HG02798 (cell line): Measurements from ENCODE around the gene TPGS1.

Experiments
- ATAC-seq: cut with Tn5 transposase; IDR thresholded peaks from one replicate; pipeline ENCODE4 v1.9.1; 2021; ENCODE audit warnings: mild to moderate bottlenecking; ENCODE audit not compliant: unreplicated experiment, poor library complexity

The TPGS1 gene

GRCh38 chr19:507286-508203 is at the start of gene TPGS1:
TSS of gene TPGS1 (plus strand) at chr19:507497. CDS start at chr19:507507, 10 bp downstream.
- peak; percentile 66 for ATAC-seq

DNA sequence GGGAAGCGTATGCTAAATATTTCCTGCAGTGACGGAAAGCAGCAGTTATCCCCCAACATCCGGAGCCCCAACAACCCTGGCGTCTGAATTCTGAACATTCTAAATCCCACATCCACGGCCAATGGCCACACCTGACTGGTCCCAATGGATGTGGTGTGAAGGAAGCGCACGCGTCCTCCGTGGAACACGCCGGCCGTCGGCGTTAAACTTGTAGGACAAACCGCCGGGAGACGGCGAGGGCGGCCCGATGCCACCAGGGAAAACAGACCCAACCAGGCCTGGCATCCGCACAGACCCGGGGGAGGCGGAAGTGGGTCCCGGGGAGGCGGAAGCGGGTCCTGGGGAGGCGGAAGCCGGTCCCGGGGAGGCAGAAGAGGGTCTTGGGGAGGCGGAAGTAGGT is 49.7 kb upstream of the TPGS1 start:
- ATAC-seq, result no peak

- no peak for ATAC-seq
Observed at GRCh38 chr19:458091-459042, 48.9 kb upstream of the TPGS1 start.

- no peak for ATAC-seq
Observed at GRCh38 chr19:459724-460511, 47.4 kb upstream of the TPGS1 start.

GRCh38 chr19:460877-461720 is 46.2 kb upstream of the TPGS1 start, which contains the start of gene SHC2:
TSS of gene SHC2 (minus strand) at chr19:461033. CDS start at chr19:460996, 37 bp downstream.
- ATAC-seq, result no peak

DNA sequence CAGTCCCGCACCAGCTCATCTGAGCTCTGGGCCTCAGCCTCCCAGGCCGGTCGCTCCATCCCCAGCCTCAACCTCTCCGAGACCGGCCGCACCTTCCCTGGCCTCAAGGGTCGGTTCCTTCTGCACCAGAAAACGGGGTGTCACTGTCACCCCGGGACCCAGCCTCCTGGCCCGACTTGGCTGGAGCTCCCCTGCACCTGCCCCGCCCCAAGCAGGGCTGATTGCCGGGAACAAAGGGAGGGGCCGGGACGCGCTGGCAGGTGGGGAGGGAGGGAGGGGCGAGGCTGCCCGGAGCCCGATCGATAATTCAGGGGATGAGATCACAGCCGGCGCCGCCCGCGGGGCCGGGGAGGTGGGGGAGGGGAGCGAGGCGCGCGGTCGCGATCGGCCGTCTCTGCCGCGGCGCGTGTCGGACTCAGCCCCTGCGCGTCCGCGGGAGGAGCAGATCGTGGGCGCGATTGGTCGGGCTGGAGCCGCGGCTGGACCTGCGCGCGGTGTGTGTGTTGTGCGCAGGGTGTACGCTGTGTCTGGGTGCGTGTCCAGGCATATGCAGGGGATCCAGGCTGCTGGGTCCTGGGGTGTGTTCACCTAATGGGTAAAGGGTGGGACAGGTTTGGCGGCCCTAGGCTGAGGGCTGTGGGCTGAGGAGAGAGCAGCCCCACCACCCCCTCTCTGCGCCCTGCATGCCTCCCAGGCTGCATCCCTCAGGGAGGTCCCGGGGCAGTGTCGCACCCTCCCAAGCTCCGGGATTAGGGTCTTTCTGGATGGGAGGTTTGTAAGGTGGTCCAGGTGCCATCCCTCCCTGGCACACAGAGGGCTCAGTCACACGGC is 45.4 kb upstream of the TPGS1 start:
- no peak for ATAC-seq

GRCh38 chr19:463483-464207 is 43.7 kb upstream of the TPGS1 start:
- no peak for ATAC-seq

GRCh38 chr19:464208-464545 is 43.1 kb upstream of the TPGS1 start:
- ATAC-seq, result no peak

- no peak for ATAC-seq
Observed at GRCh38 chr19:465056-465816, 42.1 kb upstream of the TPGS1 start.

DNA sequence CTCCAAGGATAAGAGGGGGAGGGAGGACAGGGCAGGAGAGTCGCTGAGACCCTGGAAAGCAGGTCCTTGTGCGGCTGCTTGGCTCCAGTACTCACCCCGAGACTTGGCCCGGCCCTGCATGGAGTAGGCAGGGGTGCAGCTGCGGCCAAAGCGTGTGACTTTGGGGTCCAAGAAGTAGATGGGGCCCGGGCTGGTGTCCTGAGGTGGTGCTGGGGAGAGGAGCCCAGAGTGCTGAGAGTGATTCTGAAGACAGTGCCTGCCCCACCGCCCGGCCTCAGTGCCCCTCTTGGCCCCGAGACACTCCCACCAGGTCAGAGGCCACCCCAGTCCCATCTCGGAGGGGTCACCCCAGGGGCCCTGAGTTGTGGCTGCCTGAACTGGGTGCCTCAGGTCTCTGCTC is 39.7 kb upstream of the TPGS1 start:
- no peak for ATAC-seq

DNA sequence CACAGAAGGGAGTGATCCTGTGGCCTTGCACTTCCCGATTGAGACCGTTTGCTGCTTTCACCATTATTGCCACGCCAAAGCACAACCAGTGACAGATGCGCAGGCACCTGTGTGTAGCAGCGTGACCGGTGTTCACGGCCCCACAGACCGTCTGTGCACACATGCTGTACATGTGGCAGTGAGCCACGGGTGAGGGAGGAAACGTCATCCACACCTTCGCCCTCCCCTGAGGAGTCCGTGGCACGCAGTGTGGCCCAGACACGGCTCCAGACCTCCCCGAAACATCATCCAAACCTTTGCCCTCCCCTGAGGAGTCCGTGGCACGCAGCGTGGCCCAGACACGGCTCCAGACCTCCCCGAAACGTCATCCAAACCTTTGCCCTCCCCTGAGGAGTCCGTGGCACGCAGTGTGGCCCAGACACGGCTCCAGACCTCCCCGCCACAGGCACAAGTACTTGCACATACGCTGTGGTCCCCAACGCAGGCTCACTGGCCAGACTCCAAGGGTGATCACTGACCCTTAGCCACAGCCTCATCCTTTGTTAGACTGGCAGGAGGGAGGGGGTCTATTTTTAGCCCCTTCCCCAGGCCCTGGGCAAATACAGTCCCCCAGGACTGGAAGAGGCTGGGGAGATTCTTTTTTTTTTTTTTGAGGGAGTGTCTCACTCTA is 38.6 kb upstream of the TPGS1 start:
- ATAC-seq, result no peak

DNA sequence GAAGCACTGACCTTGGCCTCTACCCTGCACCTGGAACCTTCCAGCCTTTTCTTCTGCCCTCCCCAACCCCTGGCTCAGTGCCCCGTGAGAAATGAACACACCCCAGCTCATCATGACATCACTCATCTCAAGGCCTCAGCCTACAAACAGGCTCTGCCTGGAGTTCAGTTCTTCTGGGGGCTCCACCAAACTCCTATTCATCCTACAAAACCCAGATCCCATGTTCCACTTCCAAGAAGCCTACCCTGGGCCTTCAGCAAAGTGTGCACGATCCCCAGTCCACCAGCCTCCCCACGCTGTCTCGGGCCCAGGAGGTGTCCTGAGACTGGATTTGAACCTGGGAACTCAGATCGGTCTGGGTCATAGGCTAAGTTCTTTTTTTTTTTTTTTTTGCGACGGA is 37.5 kb upstream of the TPGS1 start:
- no peak for ATAC-seq

DNA sequence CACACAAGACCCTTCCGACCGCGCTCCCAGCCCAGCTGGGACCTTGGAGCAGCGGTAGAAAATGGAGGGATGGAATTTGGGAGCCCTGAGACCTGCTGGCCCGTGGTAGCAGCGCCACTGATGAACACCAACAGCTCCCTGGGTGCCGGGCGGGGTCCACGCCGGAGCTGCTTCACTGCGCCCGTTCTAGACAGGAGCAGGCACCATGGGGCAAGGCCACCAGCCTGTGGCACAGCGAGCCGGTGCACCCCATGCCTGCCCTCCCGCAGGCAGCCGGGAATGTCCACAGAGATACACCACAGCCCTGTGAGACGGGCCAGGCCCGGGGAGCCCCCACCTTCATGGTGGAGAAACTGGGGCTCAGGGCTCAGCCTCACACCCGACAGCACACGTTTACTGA is 36.6 kb upstream of the TPGS1 start:
- ATAC-seq, result no peak

DNA sequence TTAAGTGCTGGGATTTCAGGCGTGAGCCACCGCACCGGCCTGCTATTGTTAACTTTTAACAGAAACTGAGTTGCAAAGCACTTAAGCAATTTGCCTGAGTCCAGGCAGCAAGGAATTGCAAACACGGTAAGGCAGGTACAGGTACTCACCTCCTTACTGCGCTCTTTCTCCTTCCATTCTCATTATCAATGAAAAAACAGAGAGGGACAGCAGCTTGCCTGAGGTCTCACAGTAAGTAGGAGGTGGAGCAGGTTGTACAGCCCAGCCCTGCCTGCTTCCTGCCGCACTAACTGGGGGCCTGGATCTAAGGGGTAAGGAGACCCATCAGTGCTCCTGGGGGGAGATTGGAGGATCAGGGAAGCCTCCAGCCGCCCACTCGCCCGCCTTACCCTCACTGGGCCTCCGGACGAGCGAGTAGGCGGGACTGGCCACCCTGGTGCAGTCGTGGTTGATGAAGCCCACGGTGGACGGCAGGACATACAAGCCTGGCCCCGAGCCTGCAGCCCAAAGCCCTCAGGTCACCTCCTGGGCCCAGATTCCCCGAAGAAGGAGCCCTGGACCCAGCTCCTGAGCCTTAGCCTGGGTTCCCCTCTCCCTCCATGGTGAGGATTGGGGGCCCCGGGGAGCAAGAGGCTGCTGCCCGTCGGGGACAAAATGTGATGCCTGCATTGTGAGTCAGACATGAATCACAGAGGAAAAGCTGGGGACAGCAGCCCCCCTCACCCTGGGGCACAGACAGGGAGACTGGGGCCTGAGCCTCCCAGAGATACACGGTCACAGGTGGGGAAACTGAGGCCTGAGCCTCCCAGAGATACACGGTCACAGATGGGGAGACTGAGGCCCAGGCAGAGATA is 35.1 kb upstream of the TPGS1 start:
- ATAC-seq, result no peak

GRCh38 chr19:474126-475078 is 32.9 kb upstream of the TPGS1 start:
- no peak for ATAC-seq
